GM19438 (cell line): ENCODE measurements around the gene MYH16.
"Not testable (repeated sequence)": the region's sequence is repeated elsewhere in the genome, so short reads cannot be mapped to it uniquely, and the experiment has no call there.

Source experiments
- ATAC-seq: cut with Tn5 transposase; IDR thresholded peaks from one replicate; pipeline ENCODE4 v1.9.1; 2021; ENCODE audit warnings: low read depth; ENCODE audit not compliant: unreplicated experiment

MYH16 gene

DNA sequence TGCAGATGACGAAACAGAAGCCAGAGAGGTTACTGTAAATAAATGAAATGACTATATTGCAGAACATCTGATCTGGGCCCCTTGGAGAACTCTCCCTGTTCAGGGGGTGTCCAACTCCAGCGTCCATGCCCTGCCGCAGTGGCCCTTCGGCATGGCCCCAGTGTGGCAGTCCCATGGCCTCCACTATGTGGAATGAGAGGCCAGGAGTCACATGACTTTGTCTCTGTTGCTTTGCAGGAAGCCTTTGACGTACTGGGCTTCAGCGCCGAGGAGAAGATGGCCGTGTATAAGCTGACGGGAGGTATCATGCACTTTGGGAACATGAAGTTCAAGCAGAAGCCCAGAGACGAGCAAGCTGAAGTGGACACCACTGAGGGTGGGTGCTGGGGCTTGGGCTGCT, 15.6 kb upstream of the MYH16 start:
- ATAC-seq, result no peak

DNA sequence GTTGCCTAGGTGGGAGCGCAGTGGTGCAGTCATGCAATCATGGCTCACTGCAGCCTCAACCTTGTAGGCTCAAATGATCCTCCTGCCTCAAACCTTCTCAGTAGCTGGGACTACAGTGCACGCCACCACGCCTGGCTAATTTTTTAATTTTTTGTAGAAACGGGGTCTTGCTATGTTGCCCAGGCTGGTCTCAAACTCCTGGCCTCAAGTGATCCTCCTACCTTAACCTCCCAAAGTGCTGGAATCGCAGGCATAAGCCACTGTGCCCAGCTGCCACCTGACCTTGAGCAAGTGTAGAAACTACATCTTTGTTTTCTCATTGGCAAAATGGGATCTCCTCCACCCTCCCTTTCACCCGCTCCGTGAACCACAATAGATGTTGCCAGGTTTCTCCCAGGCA, 15.0 kb upstream of the MYH16 start:
- ATAC-seq, result no peak

DNA sequence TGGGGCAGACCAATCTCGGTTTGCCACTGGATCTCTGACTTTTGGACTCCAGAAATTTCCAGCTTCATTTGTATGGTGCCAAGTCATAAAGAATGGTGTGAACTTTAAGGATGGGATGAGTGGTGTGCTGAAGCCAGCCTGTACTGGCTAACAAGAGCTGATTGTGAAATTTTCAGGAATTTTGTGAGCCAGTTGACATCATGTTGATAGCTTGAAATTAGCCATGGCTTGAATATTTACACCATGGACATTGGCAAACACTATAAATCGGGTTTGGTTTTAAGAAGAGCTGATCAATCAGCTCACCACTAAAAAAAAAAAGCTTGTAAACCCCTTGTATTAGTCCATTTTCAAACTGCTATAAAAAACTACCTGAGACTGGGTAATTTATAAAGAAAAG, 14.1 kb upstream of the MYH16 start:
- no peak for ATAC-seq

DNA sequence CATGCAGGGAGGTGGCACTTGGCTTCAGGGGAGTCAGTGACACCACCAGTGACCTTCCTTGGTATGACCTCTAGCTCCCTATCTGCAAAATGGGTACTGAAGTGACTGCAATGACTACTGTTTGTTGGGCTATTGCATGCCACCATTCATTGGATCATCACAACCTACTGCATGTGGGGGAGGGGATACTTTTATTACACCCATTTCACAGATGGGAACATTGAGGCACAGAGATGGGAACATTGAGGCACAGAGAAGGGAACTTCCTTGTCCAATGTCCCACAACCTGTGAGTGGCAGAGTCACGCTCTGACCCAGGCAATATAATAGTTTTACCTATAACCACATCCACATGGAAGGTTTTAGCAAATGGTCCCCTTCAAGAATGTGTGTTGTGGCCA, 12.2 kb upstream of the MYH16 start:
- ATAC-seq, result no peak

DNA sequence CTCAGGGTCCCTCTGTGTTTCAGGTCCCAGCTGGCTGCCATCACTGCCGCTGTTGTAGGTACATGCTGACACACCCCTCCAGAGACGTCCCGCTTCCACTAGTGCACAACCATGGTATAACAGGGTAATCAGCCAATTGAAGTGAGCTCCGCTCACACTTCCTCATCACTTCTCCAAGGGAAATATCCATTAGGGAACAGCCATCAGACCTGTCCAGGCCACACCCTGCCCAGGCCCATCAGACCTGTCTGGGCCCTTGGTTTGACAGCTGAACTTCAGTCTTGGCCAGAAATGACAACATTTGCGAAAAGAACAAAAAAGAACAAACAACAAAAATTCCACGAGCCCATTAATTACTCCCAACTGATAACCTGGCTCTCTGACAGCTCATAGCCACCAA, 11.0 kb upstream of the MYH16 start:
- ATAC-seq, result no peak

DNA sequence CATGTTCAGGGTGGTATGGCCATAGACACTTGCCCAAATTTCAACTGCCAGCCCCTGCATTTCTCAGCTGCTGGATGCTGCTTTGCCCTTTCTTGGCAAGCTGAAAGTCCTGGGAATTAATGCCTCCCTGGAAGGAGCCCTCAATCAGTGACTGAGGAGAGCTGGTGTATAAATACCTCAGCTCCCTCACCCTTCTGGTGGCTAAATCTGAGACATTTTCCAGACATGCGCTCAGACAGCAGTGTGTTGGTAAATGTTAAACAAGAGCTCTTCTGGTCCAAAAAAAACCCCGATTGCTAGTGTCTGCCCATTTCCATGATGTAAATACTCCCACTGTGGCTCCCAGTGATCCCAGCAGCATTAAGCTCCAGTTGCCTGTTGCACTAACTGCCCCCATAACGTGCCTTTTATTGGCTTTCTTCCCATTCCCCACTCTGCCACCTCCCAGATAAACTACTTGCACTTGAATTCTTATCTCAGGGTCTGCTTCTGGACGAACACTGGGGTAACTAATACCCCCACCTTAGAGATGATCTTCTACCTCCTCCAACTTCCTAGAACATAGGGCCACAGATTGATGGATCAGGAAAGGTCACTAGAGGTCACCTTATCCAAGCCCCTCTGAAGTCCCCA, 6.7 kb upstream of the MYH16 start:
- no peak for ATAC-seq

DNA sequence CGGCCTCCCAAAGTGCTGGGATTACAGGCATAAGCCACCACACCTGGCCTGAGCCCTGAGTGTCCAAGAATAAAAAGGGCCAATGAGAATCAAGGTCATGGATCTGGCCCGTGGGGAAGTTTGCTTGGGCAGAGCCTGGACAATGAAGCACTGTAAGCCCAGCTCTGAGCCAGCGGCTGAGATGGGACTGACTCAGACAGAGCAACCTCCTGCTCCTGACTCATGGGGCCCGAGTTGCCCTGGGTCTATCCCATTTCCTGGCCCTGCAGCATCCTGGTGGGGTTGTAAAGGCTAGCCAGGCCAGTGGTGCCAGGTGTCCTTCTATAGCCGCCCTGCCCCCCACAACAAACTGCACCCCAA, 5.2 kb upstream of the MYH16 start:
- ATAC-seq, result no peak

DNA sequence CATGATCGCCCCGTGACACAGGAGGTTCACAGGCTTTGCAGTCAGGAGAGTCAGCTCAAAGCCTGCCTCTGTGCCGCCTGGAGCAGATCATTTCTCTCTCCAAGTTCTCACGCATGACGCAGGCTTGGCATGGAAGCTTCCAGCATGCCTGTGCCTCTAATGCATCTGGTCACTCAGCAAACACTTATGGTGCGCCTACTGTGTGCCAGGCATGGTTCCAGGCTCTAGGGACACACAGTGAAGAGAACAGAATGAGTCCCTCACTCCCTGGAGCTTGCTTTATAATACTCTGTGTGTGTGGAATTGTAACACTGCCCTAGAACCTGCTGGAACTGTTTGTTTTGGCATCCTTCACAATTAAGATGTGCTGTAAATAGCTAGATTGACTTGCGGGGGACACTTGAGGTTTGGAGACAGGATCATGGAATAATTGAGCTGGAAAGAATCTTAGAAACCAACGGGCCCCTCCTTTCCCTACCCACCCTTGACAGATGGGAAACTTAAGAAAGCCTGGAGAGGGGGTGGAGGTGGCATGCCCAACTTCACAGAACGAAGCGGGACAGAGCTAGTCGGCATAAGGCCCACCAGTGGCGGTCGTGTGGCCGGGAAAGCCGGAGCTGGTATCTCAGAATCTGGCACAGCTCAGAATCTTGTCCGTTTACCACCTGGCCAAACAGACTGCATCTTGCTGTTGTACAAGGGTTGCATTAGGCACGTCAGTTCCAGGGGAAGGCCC, 4.6 kb upstream of the MYH16 start:
- no peak for ATAC-seq

DNA sequence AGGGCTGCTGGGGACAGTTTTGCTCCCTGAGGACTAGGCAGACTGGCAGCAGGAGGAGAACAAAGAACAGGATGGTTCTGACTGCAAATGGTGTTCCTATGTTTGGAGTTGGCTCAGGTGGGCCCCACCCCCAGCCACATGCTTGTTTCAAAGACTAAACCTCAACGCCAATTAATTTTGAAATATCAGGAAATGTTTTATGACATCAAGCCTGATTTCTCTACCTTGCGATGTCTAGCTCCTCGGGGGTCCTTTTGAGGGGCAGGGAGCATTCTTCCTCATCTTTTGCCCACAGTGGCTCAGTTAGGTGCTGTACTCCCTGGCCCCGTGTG, 4.1 kb upstream of the MYH16 start:
- no peak for ATAC-seq

DNA sequence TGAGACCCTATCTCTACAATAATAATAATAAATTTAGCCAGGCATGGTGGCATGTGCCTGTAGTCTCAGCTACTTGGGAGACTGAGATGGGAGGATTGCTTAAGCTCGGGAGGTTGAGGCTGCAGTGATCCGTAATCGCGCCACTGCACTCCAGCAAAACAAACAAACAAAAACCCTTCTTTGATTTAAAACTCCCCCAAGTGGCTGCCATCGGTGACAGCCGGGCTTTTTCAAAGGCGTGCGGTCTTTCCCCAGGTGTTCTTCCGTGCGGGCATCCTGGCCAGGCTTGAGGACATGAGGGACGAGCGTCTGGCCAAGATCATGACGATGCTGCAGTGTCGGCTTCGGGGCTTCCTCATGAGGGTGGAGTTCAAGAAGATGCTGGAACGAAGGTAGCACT, 1.9 kb upstream of the MYH16 start:
- ATAC-seq, result no peak

DNA sequence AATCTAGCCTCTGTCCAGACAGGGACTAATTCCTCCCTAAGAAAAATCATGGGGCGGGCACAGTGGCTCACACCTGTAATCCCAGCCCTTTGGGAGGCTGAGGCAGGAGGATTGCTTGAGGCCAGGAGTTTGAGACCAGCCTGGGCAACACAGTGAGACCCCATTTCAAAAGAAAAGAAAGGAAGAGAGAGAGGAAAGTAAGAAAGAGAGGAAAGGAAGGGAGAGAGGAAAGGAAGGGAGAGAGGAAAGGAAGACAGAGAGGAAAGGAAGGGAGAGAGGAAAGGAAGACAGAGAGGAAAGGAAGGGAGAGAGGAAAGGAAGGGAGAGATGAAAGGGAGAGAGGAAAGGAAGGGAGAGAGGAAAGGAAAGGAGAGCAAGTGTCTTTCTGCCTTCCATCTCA, 922 bp downstream of the MYH16 start:
- ATAC-seq, result not testable (repeated sequence)

DNA sequence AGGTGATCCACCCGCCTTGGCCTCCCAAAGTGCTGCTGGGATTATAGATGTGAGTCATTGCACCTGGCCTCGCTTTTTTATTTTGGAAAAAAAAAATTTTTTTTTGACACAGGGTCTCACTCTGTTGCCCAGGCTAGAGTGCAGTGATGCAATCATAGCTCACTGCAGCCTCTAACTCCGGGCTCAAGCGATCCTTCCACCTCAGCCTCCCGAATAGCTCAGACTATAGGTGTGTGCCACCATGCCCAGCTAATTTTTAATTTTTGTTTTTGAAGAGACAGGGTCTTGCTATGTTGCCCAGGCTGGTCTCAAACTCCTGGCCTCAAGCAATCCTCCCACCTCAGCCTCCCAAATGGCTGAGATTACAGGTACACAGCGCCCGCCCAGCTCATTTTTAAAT, 2.3 kb downstream of the MYH16 start:
- ATAC-seq, result not testable (repeated sequence)

DNA sequence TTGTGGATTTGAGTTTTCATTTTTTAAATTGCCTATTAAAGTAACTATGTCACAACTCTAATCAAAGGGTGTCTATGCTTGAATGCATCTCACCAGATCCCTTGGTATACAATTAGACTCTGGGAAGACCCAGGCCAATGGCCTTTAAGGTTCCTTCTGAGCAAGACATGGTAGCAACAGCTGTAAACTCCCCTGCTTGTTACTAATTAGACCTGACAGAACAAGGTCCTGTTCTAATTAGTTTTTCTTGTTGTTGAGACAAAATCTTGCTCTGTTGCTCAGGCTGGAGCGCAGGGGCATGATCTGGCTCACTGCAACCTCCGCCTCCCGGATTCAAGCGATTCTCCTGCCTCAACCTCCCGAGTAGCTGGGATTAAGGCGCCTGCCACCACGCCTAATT, 2.9 kb downstream of the MYH16 start:
- no peak for ATAC-seq

DNA sequence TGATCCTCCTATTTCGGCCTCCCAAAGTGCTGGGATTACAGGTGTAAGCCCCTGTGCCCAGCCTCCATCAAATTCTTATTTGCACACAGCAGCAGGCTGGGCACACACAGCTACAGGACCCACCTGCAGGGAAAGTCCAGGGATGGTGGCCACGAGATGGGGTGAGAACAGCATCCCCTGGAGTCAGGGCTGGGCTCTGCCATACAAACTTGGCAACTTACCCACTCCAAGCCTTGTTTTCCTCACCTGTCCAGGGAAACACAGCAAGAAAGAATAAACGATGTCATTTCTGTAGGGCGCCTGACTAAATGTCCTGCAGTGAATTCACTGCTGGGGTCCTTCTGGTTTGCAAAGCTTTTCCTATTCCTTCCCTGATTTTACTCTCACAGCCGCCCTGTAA, 5.5 kb downstream of the MYH16 start:
- ATAC-seq, result no peak

DNA sequence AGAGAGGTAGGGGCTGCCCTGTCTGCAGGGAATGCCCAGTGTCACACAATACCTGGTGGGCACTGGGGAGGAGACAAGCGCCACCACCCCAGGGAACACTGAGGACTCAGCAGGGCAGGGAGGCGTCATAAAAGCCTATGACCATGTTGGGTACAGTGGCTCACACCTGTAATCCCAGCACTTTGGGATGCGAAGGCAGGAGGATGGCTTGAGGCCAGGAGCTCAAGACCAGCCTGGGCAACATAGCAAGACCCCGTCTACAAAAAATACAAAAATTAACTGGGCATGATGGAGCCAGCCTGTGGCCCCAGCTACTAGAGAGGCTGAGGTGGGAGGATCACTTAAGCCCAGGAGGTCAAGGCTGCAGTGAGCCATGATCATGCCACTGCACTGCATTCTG, 11.5 kb downstream of the MYH16 start:
- ATAC-seq, result not testable (repeated sequence)

DNA sequence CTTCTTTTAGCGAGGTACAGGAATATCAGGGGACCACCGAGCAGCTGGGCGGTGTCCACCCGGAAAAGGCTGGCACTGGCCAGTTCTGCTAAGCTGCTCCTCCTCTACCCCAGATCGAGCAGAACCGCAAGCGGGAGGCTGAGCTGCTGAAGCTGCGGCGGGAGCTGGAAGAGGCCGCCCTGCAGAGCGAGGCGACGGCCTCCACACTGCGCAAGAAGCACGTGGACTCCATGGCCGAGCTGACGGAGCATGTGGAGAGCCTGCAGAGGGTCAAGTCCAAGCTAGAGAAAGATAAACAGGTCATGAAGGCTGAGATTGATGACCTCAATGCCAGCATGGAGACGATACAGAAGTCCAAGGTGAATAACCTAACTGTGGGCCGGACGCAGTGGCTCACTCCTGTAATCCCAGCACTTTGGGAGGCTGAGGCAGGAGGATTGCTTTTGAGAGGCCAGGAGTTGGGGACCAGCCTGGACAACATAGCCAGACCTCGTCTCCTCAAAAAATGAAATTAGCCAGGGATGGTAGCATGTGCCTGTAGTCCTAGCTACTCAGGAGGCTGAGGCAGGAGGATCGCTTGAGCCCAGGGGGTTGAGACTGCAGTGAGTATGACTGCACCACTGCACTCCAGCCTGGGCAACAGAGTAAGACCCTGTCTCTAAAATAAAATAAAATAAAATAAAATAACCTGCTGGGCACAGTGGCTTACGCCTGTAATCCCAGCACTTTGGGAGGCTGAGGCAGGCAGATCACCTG, 15.3 kb downstream of the MYH16 start:
- no peak for ATAC-seq

DNA sequence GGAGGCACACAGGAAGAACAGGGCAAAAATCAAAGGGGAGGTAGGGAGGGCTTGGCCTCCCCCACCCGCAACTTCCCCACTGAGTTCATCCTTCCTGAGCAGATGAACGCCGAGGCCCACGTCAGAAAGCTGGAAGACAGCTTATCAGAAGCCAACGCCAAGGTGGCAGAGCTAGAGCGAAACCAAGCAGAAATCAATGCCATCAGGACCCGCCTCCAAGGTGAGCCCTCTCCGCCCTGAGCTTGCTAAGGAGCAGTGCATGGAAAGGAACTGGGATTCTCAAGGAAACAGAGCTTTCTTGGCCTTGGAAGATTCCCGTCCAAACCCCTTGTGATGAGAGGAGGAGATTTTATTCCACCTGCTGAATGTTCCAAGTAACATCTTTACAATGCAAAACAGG, 16.5 kb downstream of the MYH16 start:
- no peak for ATAC-seq

DNA sequence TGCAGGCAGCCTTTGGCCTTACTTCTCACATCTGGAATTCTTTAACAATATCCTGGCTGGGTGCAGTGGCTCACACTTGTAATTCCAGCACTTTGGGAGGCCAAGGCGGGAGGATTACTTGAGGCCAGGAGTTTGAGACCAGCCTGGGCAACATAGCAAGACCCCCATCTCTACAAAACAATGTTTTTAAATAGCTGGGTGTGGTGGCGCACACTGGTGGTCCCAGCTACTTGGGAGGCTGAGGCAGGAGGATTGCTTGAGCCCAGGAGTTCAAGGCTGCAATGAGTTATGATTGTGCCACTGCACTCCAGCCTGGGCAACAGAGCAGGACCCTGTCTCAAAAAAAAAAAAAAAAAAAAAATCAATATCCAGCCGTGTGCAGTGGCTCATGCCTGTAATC, 17.5 kb downstream of the MYH16 start:
- ATAC-seq, result not testable (repeated sequence)

DNA sequence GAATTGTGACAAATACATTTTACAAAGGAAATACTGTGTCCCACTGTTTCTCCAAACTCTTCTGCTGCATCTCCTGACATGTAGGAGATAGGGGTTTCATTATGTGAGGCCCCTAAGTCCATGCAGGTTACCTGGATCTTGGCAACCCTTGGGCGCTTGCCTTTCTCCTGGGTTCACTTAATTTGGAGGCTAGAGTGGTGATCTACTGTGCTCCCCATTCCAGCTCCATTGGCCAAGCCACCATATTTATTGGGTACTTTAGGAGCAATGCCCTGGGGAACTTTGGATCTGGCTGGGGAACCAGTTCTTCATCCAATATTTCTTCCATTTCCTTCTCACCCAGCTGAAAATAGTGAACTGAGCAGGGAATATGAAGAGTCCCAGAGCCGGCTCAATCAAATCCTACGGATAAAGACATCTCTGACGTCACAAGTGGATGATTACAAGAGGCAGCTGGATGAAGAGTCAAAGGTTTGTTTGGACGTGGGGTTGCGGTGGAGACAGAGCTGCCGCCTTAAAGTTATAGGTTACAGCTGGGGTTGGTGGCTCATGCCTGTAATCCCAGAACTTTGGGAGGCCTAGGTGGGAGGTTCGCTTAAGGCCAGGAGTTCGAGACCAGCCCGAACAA, 18.5 kb downstream of the MYH16 start:
- ATAC-seq, result no peak

DNA sequence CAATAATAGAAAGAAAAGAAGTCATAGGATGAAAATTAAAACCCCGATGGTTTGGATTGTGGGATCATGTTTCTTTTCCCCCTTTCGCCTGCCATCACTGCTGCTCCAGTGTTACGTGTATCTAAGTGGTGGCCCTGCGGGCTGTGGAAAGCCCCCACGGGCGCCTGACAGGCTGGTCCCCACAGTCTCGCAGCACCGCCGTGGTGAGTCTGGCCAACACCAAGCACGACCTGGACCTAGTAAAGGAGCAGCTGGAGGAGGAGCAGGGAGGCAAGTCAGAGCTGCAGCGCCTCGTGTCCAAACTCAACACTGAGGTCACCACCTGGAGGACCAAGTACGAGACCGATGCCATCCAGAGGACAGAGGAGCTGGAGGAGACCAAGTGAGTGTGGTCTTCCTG, 19.5 kb downstream of the MYH16 start:
- ATAC-seq, result no peak

DNA sequence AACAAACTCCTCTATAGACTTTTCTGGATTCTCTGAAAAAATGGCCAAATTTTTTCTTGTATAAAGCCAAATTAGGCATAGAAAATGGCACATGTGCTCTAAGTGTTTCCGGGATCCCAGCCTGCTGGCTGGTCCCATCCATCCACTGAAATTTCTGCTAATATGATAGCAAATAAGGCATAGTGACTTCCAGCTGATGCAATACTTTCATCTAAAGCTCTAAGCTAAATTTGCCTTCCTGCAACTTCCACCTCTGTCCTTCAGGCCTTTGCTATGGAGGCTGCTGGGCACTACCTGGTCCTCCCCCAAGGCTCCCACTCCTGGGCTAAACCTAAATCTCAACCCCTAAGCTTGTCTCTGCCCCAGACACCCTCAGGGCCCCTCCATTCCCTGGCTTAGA, 20.5 kb downstream of the MYH16 start:
- ATAC-seq, result no peak

DNA sequence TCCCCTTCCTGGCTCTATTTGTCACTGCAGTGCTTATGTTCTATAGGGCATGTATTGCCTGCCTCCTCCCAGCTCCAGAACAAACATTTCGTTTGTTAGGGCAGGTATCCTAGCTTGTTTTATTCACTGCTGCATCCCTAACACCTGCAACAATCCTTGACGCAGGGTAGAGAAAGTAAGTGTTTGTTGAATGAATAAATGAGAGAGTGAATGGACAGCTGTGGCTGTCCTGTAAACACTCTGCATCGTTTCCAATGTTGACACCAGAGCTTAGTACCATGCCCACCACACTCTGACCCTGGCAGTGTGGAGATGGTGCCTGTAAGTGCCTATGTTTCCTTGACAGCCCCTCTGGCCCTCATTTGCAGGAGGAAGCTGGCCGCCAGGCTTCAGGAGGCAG, 21.0 kb downstream of the MYH16 start:
- no peak for ATAC-seq
